ENCODE results near the gene IRF2BPL.

IRF2BPL gene

DNA sequence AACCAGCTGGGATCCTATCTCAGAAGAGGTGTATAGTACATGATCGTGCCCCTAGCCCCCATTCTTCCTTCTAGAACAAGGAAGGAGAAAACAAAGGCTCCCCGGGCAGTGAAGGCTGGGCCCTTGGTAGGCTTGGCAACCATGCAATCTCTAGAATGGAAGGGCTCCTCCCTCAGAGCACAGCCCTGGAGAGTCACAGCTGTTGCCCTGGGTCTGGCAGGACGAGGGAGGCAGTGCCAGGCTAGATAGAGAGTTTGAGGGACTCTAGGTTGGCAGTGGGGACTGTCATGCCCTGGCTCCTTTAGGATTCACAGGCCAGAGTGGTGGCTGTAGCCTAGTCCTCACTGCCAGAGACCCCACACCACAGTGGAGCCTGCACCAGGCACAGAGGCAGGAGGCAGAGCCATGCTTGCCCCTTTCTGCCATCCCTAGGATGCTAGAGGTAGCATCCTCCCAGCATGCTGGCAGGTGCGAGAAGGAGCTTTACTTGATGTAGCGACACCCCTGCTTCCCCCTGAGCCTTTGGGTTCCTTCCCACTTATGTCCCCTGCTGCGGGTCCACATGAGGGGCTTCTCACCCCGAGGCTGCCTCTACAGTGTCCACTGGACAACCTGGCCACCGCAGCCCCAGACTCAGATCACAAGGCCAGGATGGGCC is 36.1 kb upstream of the IRF2BPL start:
- H3K9me3 ChIP-seq (ENCODE audit: low read length), result no peaks in the 10 kb centered on the region
- H3K36me3 ChIP-seq (ENCODE audit: insufficient read depth, low read length), result no peaks in the 10 kb centered on the region
- peaks cover 17% of the 10 kb centered on the region for H3K4me1 ChIP-seq (ENCODE audit: insufficient read depth, low read length)
- no peak overlapping the region for H3K9ac ChIP-seq (ENCODE audit: low read length)
- no peak overlapping the region for H3K27ac ChIP-seq (ENCODE audit: low read depth, low read length)
- no peaks in the 10 kb centered on the region for H3K27me3 ChIP-seq (ENCODE audit: control insufficient read depth in 1 of 2, insufficient read depth in 2 of 2, low read length in 2 of 2)
- H3K4me3 ChIP-seq (ENCODE audit: low read depth in 1 of 2, low read length in 2 of 2), result no peak overlapping the region

DNA sequence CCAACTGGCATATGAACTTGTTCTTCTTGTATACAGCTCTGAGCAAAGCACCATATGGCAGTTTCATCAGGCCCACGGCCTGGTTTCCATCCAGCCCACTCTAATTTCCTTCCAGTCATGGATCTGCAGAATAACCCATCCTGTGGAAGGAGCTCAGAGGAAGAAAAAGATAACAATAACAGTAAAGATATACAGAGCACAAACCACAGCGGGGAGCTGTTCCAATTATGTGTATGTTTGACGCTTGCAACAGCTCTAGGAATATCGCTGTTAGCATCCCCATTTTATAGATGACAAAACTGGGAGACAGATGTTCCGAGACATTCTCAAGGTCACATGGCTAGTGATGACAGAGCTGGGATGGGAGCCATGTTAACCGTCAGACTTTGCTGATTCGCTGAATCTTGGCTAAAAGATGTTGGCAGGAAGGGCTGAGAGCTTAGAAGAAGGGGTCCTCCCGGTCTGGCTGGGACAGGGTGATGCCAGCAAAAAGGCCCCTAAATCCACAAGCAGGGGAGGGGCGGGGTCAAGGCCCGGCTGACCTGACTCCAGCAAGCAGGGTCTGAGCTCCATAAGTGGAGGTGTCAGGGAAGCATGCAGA is 35.2 kb upstream of the IRF2BPL start:
- Histone ChIP-seq H3K27ac (ENCODE audit: low read depth, low read length) (no peak overlapping the region), H3K4me3 (ENCODE audit: low read depth in 1 of 2, low read length in 2 of 2) (no peak overlapping the region), H3K9ac (ENCODE audit: low read length) (no peak overlapping the region)

DNA sequence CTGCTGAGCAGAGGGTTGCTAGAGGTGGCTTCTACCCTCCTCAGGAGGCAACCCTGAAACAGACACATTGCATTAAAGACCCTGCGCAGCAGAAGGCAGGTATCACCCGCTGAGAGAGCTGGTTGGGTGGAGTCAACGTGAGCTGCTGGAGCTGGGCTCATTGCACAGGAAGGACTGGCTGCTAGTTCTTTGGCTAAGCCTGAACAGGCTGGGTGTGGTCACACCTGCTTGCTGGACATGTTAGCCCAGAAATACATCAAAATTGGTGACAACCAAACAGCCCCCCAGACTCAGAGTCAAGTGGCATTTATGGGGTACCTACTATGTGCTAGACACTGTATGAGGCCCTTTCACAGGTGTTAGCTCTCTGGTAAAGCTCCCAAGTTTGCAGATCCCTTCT is 33.8 kb upstream of the IRF2BPL start:
- no peak overlapping the region for H3K4me3 ChIP-seq (ENCODE audit: low read depth in 1 of 2, low read length in 2 of 2)
- no peak overlapping the region for H3K27ac ChIP-seq (ENCODE audit: low read depth, low read length)
- H3K36me3 ChIP-seq (ENCODE audit: insufficient read depth, low read length), result no peaks in the 10 kb centered on the region
- no peaks in the 10 kb centered on the region for H3K9me3 ChIP-seq (ENCODE audit: low read length)
- no peaks in the 10 kb centered on the region for H3K4me1 ChIP-seq (ENCODE audit: insufficient read depth, low read length)
- H3K9ac ChIP-seq (ENCODE audit: low read length), result no peak overlapping the region
- no peaks in the 10 kb centered on the region for H3K27me3 ChIP-seq (ENCODE audit: control insufficient read depth in 1 of 2, insufficient read depth in 2 of 2, low read length in 2 of 2)

More for the DNA sequence above, 35.2 kb upstream of the IRF2BPL start:
- no peaks in the 10 kb centered on the region for H3K36me3 ChIP-seq (ENCODE audit: insufficient read depth, low read length)
- peaks cover 9% of the 10 kb centered on the region for H3K4me1 ChIP-seq (ENCODE audit: insufficient read depth, low read length)
- H3K27me3 ChIP-seq (ENCODE audit: control insufficient read depth in 1 of 2, insufficient read depth in 2 of 2, low read length in 2 of 2), result no peaks in the 10 kb centered on the region
- H3K9me3 ChIP-seq (ENCODE audit: low read length), result no peaks in the 10 kb centered on the region

DNA sequence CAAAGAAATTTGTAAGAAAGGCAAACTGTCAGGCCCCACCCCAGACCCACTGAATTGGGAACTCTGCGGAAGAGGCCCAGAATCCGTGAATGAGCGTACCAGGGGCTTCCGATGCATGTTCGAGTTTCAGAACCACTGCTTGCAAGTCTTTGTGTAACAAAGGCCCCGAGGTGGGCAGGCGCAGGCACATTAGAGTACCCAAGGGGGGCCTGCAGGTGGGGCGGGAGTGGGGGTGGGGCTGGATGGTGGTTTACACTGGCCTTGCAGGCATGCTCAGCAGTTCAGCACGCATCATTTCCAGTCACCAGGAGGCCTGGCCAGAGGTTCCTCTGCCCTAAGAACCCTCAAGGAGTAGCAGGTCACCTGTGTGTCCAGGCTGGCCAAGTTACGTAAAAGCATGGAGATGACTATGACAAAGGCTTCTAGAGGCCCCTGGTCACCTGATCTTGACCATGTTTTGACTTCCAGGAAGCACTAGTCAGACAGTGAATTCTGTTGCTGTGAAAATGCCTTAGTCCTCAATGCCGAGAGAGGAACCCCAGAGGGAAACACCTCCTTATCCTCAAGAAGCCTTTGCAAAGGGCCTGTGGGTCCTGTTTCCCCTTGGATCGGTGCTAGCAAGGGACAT is 33.2 kb upstream of the IRF2BPL start:
- Histone ChIP-seq H3K27ac (ENCODE audit: low read depth, low read length) (no peak overlapping the region), H3K4me3 (ENCODE audit: low read depth in 1 of 2, low read length in 2 of 2) (no peak overlapping the region), H3K9me3 (ENCODE audit: low read length) (no peaks in the 10 kb centered on the region), H3K36me3 (ENCODE audit: insufficient read depth, low read length) (no peaks in the 10 kb centered on the region), H3K27me3 (ENCODE audit: control insufficient read depth in 1 of 2, insufficient read depth in 2 of 2, low read length in 2 of 2) (no peaks in the 10 kb centered on the region), H3K4me1 (ENCODE audit: insufficient read depth, low read length) (no peaks in the 10 kb centered on the region), H3K9ac (ENCODE audit: low read length) (no peak overlapping the region)

GRCh38 chr14:77059276-77059915 is 30.9 kb upstream of the IRF2BPL start:
- H3K4me3 ChIP-seq (ENCODE audit: low read depth in 1 of 2, low read length in 2 of 2), result no peak overlapping the region
- H3K27me3 ChIP-seq (ENCODE audit: control insufficient read depth in 1 of 2, insufficient read depth in 2 of 2, low read length in 2 of 2), result no peaks in the 10 kb centered on the region
- H3K9me3 ChIP-seq (ENCODE audit: low read length), result peaks cover 4% of the 10 kb centered on the region
- H3K4me1 ChIP-seq (ENCODE audit: insufficient read depth, low read length), result no peaks in the 10 kb centered on the region
- no peaks in the 10 kb centered on the region for H3K36me3 ChIP-seq (ENCODE audit: insufficient read depth, low read length)
- no peak overlapping the region for H3K27ac ChIP-seq (ENCODE audit: low read depth, low read length)
- H3K9ac ChIP-seq (ENCODE audit: low read length), result no peak overlapping the region

DNA sequence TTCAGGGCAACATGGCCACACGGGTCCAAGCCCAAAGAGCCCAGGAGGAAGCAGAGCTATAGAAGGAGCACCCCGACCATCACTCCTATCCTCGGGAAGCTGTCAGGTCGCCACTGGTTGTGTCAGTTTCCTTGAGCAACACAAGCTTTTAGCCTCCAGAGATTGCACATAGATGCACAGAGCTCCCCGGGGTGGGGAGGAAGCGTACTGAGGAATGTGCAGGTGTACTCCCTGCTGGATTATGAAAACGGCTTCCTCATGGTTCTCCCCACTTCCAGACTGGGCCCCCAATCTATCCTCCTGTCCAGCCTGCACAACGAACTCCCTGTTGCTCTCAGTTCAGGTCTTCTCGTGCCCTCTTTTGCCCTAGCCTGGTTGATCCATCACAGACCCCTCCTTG is 30.3 kb upstream of the IRF2BPL start:
- no peaks in the 10 kb centered on the region for H3K4me1 ChIP-seq (ENCODE audit: insufficient read depth, low read length)
- peaks cover 4% of the 10 kb centered on the region for H3K9me3 ChIP-seq (ENCODE audit: low read length)
- no peak overlapping the region for H3K9ac ChIP-seq (ENCODE audit: low read length)
- H3K36me3 ChIP-seq (ENCODE audit: insufficient read depth, low read length), result no peaks in the 10 kb centered on the region
- H3K4me3 ChIP-seq (ENCODE audit: low read depth in 1 of 2, low read length in 2 of 2), result no peak overlapping the region
- H3K27me3 ChIP-seq (ENCODE audit: control insufficient read depth in 1 of 2, insufficient read depth in 2 of 2, low read length in 2 of 2), result no peaks in the 10 kb centered on the region
- no peak overlapping the region for H3K27ac ChIP-seq (ENCODE audit: low read depth, low read length)

GRCh38 chr14:77058117-77058516 is 29.6 kb upstream of the IRF2BPL start:
- H3K4me1 ChIP-seq (ENCODE audit: insufficient read depth, low read length), result peaks cover 2% of the 10 kb centered on the region
- no peak overlapping the region for H3K4me3 ChIP-seq (ENCODE audit: low read depth in 1 of 2, low read length in 2 of 2)
- no peak overlapping the region for H3K27ac ChIP-seq (ENCODE audit: low read depth, low read length)
- no peak overlapping the region for H3K9ac ChIP-seq (ENCODE audit: low read length)
- no peaks in the 10 kb centered on the region for H3K27me3 ChIP-seq (ENCODE audit: control insufficient read depth in 1 of 2, insufficient read depth in 2 of 2, low read length in 2 of 2)
- H3K9me3 ChIP-seq (ENCODE audit: low read length), result peaks cover 4% of the 10 kb centered on the region
- no peaks in the 10 kb centered on the region for H3K36me3 ChIP-seq (ENCODE audit: insufficient read depth, low read length)

- no peak overlapping the region for H3K27ac ChIP-seq (ENCODE audit: low read depth, low read length)
- no peak overlapping the region for H3K4me3 ChIP-seq (ENCODE audit: low read depth in 1 of 2, low read length in 2 of 2)
- H3K9ac ChIP-seq (ENCODE audit: low read length), result no peak overlapping the region
- peaks cover 4% of the 10 kb centered on the region for H3K9me3 ChIP-seq (ENCODE audit: low read length)
- H3K4me1 ChIP-seq (ENCODE audit: insufficient read depth, low read length), result peaks cover 13% of the 10 kb centered on the region
- no peaks in the 10 kb centered on the region for H3K36me3 ChIP-seq (ENCODE audit: insufficient read depth, low read length)
- H3K27me3 ChIP-seq (ENCODE audit: control insufficient read depth in 1 of 2, insufficient read depth in 2 of 2, low read length in 2 of 2), result no peaks in the 10 kb centered on the region
Observed at GRCh38 chr14:77055981-77056380, 27.5 kb upstream of the IRF2BPL start.

DNA sequence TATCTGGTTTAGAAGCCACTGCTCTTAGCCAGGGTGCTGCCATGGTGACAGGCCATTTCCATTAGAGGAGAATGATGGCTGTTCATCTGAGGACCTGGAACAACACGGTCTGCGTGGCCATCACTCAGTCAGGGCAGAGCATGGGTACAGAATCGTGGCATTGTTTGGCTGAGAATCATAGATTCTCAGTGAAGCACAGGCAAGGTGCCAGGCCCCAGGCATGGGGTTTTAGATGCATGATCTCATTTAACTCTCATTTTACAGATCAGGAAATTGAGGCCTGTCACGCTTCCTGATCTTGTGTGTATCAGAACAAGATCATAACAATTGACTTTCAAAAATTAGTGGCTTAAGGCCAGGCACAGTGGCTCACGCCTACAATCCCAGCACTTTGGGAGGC is 26.8 kb upstream of the IRF2BPL start:
- H3K9ac ChIP-seq (ENCODE audit: low read length), result no peak overlapping the region

GRCh38 chr14:77053046-77053841 is 24.7 kb upstream of the IRF2BPL start:
- no peaks in the 10 kb centered on the region for H3K27me3 ChIP-seq (ENCODE audit: control insufficient read depth in 1 of 2, insufficient read depth in 2 of 2, low read length in 2 of 2)
- no peak overlapping the region for H3K9ac ChIP-seq (ENCODE audit: low read length)
- peaks cover 4% of the 10 kb centered on the region for H3K9me3 ChIP-seq (ENCODE audit: low read length)
- H3K4me1 ChIP-seq (ENCODE audit: insufficient read depth, low read length), result peaks cover 16% of the 10 kb centered on the region
- H3K27ac ChIP-seq (ENCODE audit: low read depth, low read length), result peak overlapping the region; percentile 70
- H3K36me3 ChIP-seq (ENCODE audit: insufficient read depth, low read length), result no peaks in the 10 kb centered on the region
- no peak overlapping the region for H3K4me3 ChIP-seq (ENCODE audit: low read depth in 1 of 2, low read length in 2 of 2)

More for the DNA sequence above, 26.8 kb upstream of the IRF2BPL start:
- peaks cover 16% of the 10 kb centered on the region for H3K4me1 ChIP-seq (ENCODE audit: insufficient read depth, low read length)
- no peaks in the 10 kb centered on the region for H3K36me3 ChIP-seq (ENCODE audit: insufficient read depth, low read length)
- no peak overlapping the region for H3K4me3 ChIP-seq (ENCODE audit: low read depth in 1 of 2, low read length in 2 of 2)
- H3K27ac ChIP-seq (ENCODE audit: low read depth, low read length), result no peak overlapping the region
- H3K9me3 ChIP-seq (ENCODE audit: low read length), result peaks cover 4% of the 10 kb centered on the region
- H3K27me3 ChIP-seq (ENCODE audit: control insufficient read depth in 1 of 2, insufficient read depth in 2 of 2, low read length in 2 of 2), result no peaks in the 10 kb centered on the region
